Muscle of back (tissue), 11 donors: ENCODE measurements around the gene TAF3. TPM values are rescaled to one million over a fixed set of nuclear protein-coding genes. Genes with fewer than 3 reads are reported as not detected.

ENCODE experiments used
- DNase-seq, 3 donors: peaks; one replicate each; pipeline versions ENCODE4 v3.0.0 to v3.0.0-alpha.2; 2013
- polyA plus RNA-seq, 10 donors: library from polyadenylated mRNA; unstranded; fragments of 120-200 nt; gene quantifications; one replicate each; pipeline ENCODE4 v1.2.1, GENCODE V29; 2013; ENCODE audit not compliant: insufficient read length in 10 of 10

Gene TAF3
- polyA plus RNA-seq, 10 donors: 5.2 to 7.3 (median 5.9) TPM

DNA sequence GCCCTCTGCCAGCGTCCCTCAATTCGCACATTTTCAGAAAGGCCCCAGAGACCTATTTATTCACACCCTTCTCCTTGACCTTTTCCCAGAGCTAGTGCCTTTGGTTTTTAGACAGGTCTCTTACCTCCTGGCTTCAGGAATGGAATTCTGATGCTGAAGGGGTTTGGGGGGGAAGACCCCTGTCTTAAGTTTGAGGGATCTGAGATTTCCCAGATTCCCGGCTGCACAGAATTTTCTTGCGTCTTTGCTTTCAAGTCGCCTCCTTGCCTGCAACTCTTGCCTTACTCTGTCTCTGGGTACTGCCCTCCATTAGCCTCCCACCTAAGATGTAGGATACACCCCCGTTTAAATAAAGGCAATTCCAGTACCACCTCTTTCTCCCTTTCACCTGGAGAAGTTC is 238.1 kb downstream of the TAF3 start:
- no peak for DNase-seq

DNA sequence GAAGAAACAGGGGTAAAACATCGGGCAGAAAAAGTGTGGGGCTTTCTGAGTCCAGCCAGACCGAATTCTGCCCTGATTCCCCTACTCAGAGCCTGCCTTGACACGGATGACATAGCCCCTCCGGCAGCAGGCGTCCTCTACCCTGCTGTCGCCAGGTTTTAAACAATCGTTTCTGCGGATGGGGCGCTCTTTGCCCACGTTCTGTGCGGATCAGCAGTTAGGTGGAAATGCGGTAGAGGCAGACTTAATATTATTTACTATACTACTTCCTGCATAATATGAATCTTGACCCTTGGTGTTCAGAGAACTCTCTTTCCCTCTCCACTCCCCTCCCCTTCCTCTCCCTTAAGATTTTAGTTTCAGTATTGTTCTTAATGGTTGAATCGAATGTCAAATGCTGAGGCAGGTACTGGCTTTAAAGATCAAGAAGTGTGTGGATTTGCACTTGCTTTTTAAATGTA is 238.6 kb downstream of the TAF3 start:
- DNase-seq: no peak

DNA sequence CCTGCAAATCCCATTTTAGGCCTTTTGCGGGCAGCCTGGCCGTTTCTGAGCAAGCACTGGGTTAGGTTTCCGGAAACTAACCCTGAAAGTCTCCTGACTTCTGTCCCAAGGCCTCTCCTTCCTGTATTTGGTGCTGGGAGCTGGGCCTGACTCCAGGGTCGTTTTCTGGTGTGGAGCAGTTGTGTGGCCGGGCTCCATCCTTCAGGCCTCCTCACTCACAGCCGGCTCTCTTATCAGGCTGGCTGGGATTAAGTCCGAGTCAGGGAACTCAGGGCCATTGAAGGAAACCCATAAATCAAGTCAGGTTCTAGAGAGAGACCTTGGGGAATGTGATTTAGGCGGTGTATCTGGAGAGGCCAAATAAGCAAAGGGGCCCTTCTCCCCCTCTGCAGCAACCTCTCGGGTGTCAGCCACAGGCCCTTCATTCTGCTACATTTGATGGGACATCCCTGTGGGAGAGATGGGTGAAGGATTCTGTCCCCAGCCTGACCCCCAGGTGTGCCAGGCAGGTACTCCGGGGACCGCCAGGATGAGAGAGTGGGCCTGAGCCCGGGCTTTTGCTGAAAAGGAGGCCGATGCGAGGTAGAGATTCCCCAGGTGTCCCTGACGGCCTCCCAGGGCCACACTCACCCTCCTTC is 239.4 kb downstream of the TAF3 start:
- DNase-seq: no peak

DNA sequence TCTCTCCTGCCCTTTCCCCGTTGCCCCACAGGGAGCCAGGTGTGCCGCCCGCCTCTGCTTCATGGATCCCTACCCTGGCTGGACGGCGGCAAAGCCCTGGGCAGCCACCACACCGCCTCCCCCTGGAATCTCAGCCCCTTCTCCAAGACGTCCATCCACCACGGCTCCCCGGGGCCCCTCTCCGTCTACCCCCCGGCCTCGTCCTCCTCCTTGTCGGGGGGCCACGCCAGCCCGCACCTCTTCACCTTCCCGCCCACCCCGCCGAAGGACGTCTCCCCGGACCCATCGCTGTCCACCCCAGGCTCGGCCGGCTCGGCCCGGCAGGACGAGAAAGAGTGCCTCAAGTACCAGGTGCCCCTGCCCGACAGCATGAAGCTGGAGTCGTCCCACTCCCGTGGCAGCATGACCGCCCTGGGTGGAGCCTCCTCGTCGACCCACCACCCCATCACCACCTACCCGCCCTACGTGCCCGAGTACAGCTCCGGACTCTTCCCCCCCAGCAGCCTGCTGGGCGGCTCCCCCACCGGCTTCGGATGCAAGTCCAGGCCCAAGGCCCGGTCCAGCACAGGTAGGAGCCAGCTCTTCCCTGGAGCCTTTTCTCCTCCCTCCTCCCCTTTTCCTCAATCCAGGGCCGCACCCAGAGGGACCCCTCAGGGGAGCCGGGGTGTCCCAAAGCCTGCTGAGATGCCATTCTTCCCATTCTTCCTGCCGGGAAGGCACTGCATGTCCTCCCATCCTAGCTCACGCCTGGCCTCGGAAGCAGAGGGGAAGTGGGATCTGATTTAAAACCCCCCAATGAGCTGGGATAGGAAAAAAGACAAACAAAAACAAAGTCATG is 240.2 kb downstream of the TAF3 start:
- DNase-seq: no peak

DNA sequence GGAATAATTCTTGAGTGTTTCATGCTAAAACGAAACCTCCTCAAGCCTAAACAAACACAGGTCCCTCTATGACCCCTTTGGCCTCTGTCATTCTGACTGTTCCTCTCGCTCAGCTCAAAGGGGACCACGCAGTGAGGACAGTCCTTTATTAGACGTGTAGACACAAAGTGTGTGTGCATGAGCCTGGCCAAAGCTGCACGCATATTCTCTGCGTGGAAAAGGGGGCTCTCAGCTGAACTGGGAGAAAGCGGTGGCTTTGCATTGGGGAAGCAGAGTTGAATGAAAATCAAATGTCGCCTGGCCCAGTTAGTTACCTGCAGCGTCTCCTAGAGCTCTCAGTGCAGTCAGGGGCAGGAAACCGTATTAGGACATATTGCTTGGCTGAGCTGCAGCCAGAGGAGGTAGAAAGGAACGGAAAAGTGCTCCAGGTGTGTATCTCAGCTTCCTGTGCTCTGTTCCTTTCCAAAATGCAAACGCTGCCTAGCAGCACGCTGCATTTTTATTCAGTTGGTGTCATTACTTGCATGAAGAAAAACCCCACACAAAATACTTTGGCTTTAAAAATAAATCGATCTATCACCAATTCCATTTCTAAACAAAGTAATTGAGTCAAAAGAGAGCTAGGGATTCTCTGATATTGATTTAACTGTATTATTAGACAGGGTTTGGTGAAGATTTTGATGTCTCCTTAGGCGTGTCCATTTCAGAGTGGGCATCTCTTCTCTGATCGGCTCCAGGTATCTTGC is 241.1 kb downstream of the TAF3 start:
- no peak for DNase-seq

DNA sequence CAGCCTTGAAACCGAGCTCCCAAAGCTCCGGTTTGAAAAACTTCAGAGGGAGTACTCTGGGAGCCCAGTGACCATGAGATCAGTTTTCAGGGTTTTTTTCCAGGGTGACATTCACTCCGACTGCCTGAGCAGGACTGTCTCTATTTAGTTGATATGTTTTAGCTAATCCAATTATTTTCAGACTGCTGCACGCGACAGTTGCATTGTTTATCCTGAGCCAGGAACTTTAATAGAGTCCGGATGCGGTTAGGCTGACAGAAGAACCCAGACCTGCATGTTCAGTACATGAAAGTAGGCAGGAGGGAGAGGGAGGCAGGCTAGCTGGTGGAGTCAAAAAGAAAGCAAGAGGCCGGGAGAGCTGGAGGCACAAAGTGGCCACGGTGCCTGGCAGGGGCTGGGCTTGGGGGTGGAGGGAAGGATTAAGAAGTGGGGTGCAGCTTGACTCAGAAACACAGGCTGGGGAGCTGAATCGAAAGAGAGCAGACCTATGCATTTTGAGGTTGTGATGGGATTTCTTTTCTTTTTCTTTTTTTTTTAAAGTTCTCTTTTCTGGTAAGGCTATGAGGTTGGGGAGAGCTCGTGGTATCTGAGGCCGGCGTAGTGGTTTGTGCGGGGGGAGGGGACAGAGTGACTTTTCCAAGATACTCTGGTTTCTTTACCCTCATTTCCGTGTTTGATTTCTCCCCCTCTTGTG is 241.9 kb downstream of the TAF3 start:
- DNase-seq: no peak

DNA sequence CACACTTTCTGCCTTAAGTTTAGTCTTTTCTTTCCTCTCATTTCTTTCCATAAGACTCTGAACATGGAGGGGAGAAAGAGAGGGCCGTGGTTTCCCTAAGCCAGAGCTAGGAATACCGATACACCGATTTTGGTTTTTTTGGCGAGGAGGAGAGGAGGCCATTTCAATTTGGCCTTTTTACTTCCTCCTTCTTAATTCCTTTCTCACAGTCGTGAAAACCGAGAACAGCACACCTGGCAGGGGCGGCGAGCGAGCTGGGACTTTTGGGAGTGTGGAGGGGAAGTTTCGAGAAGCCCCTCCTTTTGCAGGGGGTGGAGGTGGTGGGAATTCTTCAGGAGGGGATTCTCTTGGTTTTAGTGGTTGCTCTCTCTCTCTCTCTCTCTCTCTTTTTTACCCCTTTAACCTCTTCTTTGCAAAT is 242.4 kb downstream of the TAF3 start:
- DNase-seq: no peak

DNA sequence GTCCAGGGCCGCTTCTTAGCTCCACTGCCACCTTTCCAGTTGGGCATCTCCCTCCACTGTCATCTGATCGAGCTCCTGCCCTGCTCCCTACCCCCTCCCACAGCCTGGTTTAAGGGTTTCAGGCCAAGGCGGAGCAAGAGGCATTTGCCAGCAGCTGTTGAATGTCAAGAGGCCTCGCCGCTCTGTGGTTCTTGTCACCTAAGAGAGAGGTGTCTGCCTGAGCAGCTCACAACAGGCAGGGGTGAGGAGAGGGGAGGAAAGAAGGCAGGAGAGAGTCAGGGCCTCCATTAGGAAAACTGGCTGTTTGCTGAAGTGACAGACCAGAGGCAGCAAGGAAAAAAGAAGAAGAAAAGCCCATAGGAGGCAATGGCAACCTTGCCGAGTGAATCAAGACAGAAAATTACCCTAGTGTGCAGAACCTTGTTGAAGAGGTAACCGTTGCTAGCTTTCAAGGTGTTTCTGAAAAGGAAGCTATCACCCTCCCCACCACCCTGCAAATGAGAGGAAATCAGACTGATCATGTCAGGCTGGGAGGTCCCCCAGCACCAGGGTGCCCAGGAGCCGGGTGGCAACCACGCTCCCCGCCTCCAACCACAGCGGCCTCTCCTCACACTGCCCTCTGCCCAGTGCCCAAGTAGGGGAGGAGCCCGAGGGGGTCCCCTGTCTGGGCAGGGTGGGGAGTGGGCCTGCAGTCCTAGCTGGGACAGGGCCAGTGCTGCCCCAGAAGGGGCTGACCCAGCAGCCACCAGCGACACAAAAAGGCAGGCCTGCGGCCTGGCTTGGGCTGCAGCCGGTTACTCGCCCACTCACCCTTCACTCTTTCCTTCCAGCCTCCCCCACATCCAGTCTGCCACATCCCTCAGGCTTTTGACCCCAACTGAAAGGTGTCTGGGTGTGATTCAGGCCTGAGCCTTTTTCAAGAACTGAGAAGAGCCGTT is 243.2 kb downstream of the TAF3 start:
- DNase-seq: no peak

DNA sequence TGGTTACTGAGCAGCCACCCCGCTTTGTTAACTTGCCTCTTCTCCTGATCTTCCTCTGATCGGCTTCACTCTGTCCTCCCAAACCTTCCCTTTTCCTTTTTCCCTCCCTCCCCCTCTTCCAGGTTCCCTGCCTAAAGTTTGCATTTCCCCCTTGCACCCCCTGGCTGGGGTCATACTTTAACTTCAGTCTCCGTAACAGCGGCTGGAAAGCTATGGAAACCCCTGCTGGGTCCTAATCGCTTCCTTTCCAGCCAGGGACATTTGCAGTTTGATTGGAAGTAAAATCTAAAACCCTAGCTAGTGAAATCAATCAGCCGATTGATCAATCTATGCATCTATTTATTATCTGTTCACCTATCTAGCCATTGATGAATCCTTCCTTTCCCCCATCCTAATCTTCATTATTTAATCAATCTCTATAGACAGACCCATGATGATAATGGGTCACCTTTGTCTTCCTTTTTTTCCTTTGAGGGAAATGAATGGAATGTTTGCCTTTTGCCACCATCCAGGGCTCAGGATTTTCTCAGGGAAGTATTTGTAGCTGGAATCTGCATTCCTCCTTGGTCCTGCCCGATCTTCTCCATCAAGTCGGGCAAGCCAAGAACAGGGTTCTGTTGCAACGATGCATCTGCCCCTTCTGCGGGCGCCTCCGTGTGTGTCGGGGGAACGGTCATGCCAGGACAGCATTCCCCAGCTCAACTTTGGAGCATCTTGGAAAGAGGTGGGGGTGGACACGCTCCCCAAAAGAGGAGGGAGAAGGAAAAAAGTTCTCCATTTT is 245.0 kb downstream of the TAF3 start:
- DNase-seq: no peak

DNA sequence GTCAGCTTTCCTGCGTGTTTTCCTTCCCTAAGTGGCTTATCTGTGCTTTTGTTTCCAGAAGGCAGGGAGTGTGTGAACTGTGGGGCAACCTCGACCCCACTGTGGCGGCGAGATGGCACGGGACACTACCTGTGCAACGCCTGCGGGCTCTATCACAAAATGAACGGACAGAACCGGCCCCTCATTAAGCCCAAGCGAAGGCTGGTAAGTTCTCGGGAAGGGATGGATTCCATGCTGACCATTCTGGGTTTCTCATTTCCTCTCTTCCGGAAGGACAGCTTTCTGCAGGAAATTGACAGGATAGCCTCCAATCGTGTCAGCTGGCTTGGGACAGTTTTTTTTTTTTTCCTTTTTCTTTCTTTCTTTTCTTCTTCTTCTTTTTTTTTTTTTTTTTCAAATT is 245.6 kb downstream of the TAF3 start:
- no peak for DNase-seq

DNA sequence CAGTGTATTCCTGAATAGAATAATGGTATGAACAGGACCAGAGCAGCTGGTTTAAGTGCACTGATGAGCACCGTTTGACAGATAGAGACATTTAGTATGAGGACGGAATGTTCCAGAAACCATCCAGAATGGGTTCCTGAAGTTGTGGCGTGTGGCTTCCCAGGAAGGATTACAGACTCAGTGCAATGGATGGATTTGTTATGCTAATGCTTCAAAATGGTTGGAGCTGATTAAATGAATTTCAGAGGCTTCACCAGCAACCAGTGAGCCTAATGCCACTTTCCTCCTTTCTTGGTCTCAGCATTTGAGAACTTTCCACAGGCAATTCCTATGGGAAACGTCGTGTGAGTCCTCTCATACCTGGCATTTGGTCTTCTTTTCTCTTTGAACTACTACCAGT is 246.1 kb downstream of the TAF3 start:
- DNase-seq: no peak

DNA sequence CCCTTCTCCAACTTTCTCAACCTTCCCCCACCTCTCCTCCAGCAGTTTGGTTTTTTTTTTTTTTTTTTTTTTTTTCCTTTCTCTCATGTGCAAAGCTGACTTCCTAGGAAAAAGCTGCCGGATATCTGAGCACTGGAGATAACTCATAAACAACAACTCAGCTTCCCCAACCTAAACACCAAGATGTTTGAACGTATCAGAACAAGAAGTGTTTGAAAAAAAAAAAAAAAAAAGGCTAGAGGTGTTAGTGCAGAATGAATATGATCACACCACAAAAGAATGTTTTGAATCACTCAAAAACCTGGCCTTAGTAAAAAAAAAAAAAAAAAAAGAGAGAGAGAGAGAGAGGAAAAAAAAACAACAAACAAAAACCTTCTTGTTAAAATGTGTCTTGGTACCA is 247.3 kb downstream of the TAF3 start:
- no peak for DNase-seq

DNA sequence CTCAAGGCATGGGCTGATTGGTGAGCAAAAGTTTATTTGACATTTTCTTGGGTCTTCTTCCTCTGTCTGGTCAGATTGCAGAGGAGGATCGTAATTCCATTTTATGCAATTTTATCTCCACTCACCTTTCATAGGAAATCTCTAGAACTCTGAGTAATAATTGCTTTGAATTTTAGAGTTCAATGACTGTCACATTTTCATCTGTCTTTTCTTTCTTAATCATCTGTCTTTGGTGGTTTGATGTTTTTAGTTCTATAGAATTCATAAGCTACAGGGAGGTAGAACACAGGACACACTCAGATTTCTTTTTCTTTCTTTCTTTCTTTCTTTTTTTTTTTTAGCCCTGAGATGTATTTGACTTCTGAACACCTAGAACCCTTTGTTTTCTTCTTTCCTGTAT is 247.8 kb downstream of the TAF3 start:
- DNase-seq: no peak

Other genes starting within 250 kb of the TAF3 start
- 10 to 100 TPM; 36.9 to 67.2 (median 45.6) TPM for gene ITIH5, start 151.5 kb upstream of the TAF3 start, polyA plus RNA-seq
- gene ITIH2, start 115.2 kb upstream of the TAF3 start, polyA plus RNA-seq: 1 to 10 TPM in 1 of 10 donors, under 1 TPM in 9; 0.08 to 2.6 (median 0.15) TPM
- 10 to 100 TPM; 11.2 to 16.8 (median 12.9) TPM for gene KIN, start 30.5 kb upstream of the TAF3 start, polyA plus RNA-seq
- gene ATP5F1C, start 30.3 kb upstream of the TAF3 start, polyA plus RNA-seq: 100 to 1,000 TPM; 234 to 282 (median 243) TPM
- gene GATA3, start 236.2 kb downstream of the TAF3 start, polyA plus RNA-seq: 10 to 100 TPM in 2 of 10 donors, 1 to 10 TPM in 1, under 1 TPM in 7; 0.11 to 14.3 (median 0.44) TPM